ENCODE results near the gene HLA-G.

DNA sequence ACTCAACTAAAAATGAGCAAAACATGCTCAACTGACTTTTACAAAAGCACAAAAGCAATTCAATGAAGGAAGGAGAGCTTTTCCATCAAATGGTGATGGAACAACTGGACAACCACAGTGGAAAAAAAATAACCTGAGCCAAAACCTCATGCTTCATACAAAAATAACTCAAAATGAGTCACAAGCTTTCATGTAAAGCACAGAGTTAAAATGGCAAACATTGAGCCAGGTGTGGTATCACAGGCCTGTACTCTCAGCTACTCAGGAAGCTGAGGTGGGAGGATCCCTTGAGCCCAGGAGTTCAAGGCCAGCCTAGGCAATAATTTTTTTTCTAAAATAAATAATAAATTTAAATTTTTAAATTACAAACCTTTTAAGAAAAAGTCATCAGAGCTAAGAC lies 18.4 kb upstream of the HLA-G start:
- TF ChIP-seq ZNF76 (CRISPR knock-in tag; IDR thresholded peaks at IDR 0.05; ENCODE audit: borderline replicate concordance) (no peak), HDAC1 (IDR thresholded peaks at IDR 0.05) (no peak), MAFF (IDR thresholded peaks at IDR 0.05; ENCODE audit: low read length) (no peak), ZNF764 (CRISPR knock-in tag; IDR thresholded peaks at IDR 0.05; ENCODE audit: low read depth) (no peak), GATA2 (CRISPR knock-in tag; IDR thresholded peaks at IDR 0.05) (no peak), NRF1 (conservative IDR thresholded peaks at IDR 0.05 in 1 of 2, IDR thresholded peaks at IDR 0.05 in 1 of 2) (no peak), KAT8 (IDR thresholded peaks at IDR 0.05; ENCODE audit: low read depth) (no peak), PTBP1 (IDR thresholded peaks at IDR 0.05; ENCODE audit: low read depth, low read length) (no peak), KLF13 (tag; IDR thresholded peaks at IDR 0.05; ENCODE audit: borderline replicate concordance, low read depth) (no peak), KDM1A (IDR thresholded peaks at IDR 0.05) (no peak)
- TF ChIP-seq, protein P1, sequence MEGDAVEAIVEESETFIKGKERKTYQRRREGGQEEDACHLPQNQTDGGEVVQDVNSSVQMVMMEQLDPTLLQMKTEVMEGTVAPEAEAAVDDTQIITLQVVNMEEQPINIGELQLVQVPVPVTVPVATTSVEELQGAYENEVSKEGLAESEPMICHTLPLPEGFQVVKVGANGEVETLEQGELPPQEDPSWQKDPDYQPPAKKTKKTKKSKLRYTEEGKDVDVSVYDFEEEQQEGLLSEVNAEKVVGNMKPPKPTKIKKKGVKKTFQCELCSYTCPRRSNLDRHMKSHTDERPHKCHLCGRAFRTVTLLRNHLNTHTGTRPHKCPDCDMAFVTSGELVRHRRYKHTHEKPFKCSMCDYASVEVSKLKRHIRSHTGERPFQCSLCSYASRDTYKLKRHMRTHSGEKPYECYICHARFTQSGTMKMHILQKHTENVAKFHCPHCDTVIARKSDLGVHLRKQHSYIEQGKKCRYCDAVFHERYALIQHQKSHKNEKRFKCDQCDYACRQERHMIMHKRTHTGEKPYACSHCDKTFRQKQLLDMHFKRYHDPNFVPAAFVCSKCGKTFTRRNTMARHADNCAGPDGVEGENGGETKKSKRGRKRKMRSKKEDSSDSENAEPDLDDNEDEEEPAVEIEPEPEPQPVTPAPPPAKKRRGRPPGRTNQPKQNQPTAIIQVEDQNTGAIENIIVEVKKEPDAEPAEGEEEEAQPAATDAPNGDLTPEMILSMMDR (IDR thresholded peaks at IDR 0.05 in 2 of 3, conservative IDR thresholded peaks at IDR 0.05 in 1 of 3; ENCODE audit: insufficient read depth in 2 of 3, low read depth in 1 of 3, low read length in 3 of 3) = no peak
- TF ChIP-seq, protein P2, sequence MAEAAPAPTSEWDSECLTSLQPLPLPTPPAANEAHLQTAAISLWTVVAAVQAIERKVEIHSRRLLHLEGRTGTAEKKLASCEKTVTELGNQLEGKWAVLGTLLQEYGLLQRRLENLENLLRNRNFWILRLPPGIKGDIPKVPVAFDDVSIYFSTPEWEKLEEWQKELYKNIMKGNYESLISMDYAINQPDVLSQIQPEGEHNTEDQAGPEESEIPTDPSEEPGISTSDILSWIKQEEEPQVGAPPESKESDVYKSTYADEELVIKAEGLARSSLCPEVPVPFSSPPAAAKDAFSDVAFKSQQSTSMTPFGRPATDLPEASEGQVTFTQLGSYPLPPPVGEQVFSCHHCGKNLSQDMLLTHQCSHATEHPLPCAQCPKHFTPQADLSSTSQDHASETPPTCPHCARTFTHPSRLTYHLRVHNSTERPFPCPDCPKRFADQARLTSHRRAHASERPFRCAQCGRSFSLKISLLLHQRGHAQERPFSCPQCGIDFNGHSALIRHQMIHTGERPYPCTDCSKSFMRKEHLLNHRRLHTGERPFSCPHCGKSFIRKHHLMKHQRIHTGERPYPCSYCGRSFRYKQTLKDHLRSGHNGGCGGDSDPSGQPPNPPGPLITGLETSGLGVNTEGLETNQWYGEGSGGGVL (CRISPR knock-in tag; IDR thresholded peaks at IDR 0.05) = no peak
- TF ChIP-seq, protein P3, sequence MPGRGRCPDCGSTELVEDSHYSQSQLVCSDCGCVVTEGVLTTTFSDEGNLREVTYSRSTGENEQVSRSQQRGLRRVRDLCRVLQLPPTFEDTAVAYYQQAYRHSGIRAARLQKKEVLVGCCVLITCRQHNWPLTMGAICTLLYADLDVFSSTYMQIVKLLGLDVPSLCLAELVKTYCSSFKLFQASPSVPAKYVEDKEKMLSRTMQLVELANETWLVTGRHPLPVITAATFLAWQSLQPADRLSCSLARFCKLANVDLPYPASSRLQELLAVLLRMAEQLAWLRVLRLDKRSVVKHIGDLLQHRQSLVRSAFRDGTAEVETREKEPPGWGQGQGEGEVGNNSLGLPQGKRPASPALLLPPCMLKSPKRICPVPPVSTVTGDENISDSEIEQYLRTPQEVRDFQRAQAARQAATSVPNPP (IDR thresholded peaks at IDR 0.05; ENCODE audit: borderline replicate concordance, insufficient read depth, insufficient read length) = no peak
